HEK293 (cell line): ENCODE data around the gene CBX5.

Source experiments
- CTCF ChIP-seq: fragments of 450-650 bp; formaldehyde crosslinking; IDR thresholded peaks from 2 replicates; pipeline ENCODE4 v1.5.1; 2016; ENCODE audit warnings: missing biosample characterization, missing genetic modification characterization
- GFI1B ChIP-seq: fragments of 450-650 bp; formaldehyde crosslinking; IDR thresholded peaks from 2 replicates; pipeline ENCODE4 v1.5.1; 2016; ENCODE audit warnings: missing biosample characterization, missing genetic modification characterization
- GLIS1 ChIP-seq: fragments of 450-650 bp; formaldehyde crosslinking; IDR thresholded peaks from 2 replicates; pipeline ENCODE4 v1.5.1; 2016; ENCODE audit warnings: missing biosample characterization, missing genetic modification characterization
- IKZF3 ChIP-seq: fragments of 450-650 bp; IDR thresholded peaks from 2 replicates; pipeline ENCODE4 v1.5.0; 2018; ENCODE audit warnings: missing biosample characterization, mild to moderate bottlenecking, missing genetic modification characterization, moderate library complexity
- KLF7 ChIP-seq: fragments of 450-650 bp; formaldehyde crosslinking; IDR thresholded peaks from 2 replicates; pipeline ENCODE4 v1.5.1; 2016; ENCODE audit warnings: missing biosample characterization, missing genetic modification characterization, borderline replicate concordance
- PRDM2 ChIP-seq: fragments of 450-650 bp; formaldehyde crosslinking; IDR thresholded peaks from 2 replicates; pipeline ENCODE4 v1.5.1; 2016; ENCODE audit warnings: missing biosample characterization, missing genetic modification characterization, borderline replicate concordance
- RBAK ChIP-seq: fragments of 450-650 bp; formaldehyde crosslinking; IDR thresholded peaks from 2 replicates; pipeline ENCODE4 v1.5.1; 2016; ENCODE audit warnings: missing biosample characterization, missing genetic modification characterization
- REPIN1 ChIP-seq: fragments of 450-650 bp; formaldehyde crosslinking; IDR thresholded peaks from 2 replicates; pipeline ENCODE4 v1.5.1; 2017; ENCODE audit warnings: missing biosample characterization, missing genetic modification characterization, low read depth
- SETDB1 ChIP-seq: IDR thresholded peaks from one replicate; pipeline ENCODE4 v1.6.1; 2017; ENCODE audit warnings: mild to moderate bottlenecking, low read length, moderate library complexity, mixed read lengths; ENCODE audit not compliant: insufficient read length
- ZFP41 ChIP-seq: fragments of 450-650 bp; formaldehyde crosslinking; IDR thresholded peaks from 2 replicates; pipeline ENCODE4 v1.5.1; 2016; ENCODE audit warnings: missing biosample characterization, missing genetic modification characterization, borderline replicate concordance
- ZNF146 ChIP-seq: fragments of 450-650 bp; formaldehyde crosslinking; IDR thresholded peaks from 2 replicates; pipeline ENCODE4 v1.5.1; 2016; ENCODE audit warnings: missing biosample characterization, missing genetic modification characterization
- ZNF18 ChIP-seq: fragments of 450-650 bp; formaldehyde crosslinking; IDR thresholded peaks from 2 replicates; pipeline ENCODE4 v1.5.1; 2016; ENCODE audit warnings: missing biosample characterization, missing genetic modification characterization
- ZNF202 ChIP-seq: fragments of 450-650 bp; formaldehyde crosslinking; IDR thresholded peaks from 2 replicates; pipeline ENCODE4 v1.5.1; 2016; ENCODE audit warnings: missing biosample characterization, missing genetic modification characterization, borderline replicate concordance
- ZNF423 ChIP-seq: fragments of 450-650 bp; formaldehyde crosslinking; IDR thresholded peaks from 2 replicates; pipeline ENCODE4 v1.5.1; 2016; ENCODE audit warnings: missing biosample characterization, missing genetic modification characterization
- ZNF544 ChIP-seq: fragments of 450-650 bp; formaldehyde crosslinking; IDR thresholded peaks from 2 replicates; pipeline ENCODE4 v1.5.0; 2017; ENCODE audit warnings: missing biosample characterization, missing genetic modification characterization
- ZNF624 ChIP-seq: fragments of 450-650 bp; formaldehyde crosslinking; IDR thresholded peaks from 2 replicates; pipeline ENCODE4 v1.5.1; 2017; ENCODE audit warnings: missing biosample characterization, missing genetic modification characterization
- ZNF670 ChIP-seq: fragments of 450-650 bp; formaldehyde crosslinking; IDR thresholded peaks from 2 replicates; pipeline ENCODE4 v1.5.1; 2016; ENCODE audit warnings: missing biosample characterization, missing genetic modification characterization, low read depth
- ZNF692 ChIP-seq: fragments of 450-650 bp; formaldehyde crosslinking; IDR thresholded peaks from 2 replicates; pipeline ENCODE4 v1.5.1; 2016; ENCODE audit warnings: missing biosample characterization, missing genetic modification characterization
- ZNF701 ChIP-seq: fragments of 450-650 bp; formaldehyde crosslinking; IDR thresholded peaks from 2 replicates; pipeline ENCODE4 v1.5.1; 2016; ENCODE audit warnings: missing biosample characterization, missing genetic modification characterization
- ZNF747 ChIP-seq: fragments of 450-650 bp; formaldehyde crosslinking; IDR thresholded peaks from 2 replicates; pipeline ENCODE4 v1.5.1; 2016; ENCODE audit warnings: missing biosample characterization, missing genetic modification characterization
- ZSCAN30 ChIP-seq: fragments of 450-650 bp; IDR thresholded peaks from 2 replicates; pipeline ENCODE4 v1.5.1; 2018; ENCODE audit warnings: missing biosample characterization, mild to moderate bottlenecking, missing genetic modification characterization, moderate library complexity
- TF ChIP-seq, protein P1 (sequence below): fragments of 450-650 bp; formaldehyde crosslinking; IDR thresholded peaks from 2 replicates; pipeline ENCODE4 v1.5.1; 2016; ENCODE audit warnings: missing biosample characterization, missing genetic modification characterization
- TF ChIP-seq, protein P2 (sequence below): fragments of 450-650 bp; formaldehyde crosslinking; IDR thresholded peaks from 2 replicates; pipeline ENCODE4 v1.5.1; 2016; ENCODE audit warnings: missing biosample characterization, missing genetic modification characterization
- TF ChIP-seq, protein P3 (sequence below): fragments of 450-650 bp; formaldehyde crosslinking; IDR thresholded peaks from 2 replicates; pipeline ENCODE4; 2016; ENCODE audit warnings: missing biosample characterization, missing genetic modification characterization

CBX5 gene

DNA sequence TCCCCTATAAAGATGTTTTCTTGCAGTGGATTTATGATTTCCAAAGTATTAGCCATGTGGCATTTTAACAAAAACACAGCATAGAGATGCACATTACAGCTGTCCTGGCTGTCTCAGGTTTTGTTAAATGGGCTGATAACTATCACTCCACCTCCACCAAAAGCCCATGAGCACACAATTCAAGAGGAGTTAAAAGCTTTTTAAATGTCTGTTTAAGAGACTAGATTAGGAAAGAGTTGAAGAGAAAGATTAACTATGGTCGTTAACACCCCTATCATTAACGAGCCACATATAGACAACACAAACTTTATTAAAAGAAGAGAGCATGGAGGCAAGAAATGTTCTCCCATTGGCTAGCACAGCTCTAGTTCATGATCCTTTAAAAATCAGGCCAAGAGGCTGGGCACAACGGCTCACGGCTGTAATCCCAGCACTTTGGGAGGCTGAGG, 14.5 kb downstream of the CBX5 start (continued):
- TF ChIP-seq, protein P1, sequence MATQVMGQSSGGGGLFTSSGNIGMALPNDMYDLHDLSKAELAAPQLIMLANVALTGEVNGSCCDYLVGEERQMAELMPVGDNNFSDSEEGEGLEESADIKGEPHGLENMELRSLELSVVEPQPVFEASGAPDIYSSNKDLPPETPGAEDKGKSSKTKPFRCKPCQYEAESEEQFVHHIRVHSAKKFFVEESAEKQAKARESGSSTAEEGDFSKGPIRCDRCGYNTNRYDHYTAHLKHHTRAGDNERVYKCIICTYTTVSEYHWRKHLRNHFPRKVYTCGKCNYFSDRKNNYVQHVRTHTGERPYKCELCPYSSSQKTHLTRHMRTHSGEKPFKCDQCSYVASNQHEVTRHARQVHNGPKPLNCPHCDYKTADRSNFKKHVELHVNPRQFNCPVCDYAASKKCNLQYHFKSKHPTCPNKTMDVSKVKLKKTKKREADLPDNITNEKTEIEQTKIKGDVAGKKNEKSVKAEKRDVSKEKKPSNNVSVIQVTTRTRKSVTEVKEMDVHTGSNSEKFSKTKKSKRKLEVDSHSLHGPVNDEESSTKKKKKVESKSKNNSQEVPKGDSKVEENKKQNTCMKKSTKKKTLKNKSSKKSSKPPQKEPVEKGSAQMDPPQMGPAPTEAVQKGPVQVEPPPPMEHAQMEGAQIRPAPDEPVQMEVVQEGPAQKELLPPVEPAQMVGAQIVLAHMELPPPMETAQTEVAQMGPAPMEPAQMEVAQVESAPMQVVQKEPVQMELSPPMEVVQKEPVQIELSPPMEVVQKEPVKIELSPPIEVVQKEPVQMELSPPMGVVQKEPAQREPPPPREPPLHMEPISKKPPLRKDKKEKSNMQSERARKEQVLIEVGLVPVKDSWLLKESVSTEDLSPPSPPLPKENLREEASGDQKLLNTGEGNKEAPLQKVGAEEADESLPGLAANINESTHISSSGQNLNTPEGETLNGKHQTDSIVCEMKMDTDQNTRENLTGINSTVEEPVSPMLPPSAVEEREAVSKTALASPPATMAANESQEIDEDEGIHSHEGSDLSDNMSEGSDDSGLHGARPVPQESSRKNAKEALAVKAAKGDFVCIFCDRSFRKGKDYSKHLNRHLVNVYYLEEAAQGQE: no peak
- TF ChIP-seq RBAK (tag by site-specific recombination) (no peak), REPIN1 (tag by site-specific recombination) (no peak), ZFP41 (tag by site-specific recombination) (no peak), ZNF624 (tag by site-specific recombination) (no peak), ZNF18 (tag by site-specific recombination) (peak; percentile 55; the same call in 1 of the 2 replicates), ZNF670 (no peak), ZNF544 (no peak), IKZF3 (tag by site-specific recombination) (peak; percentile 77; the same call in 1 of the 2 replicates), ZNF701 (tag by site-specific recombination) (no peak), ZNF692 (tag by site-specific recombination) (no peak), GFI1B (tag by site-specific recombination) (no peak), GLIS1 (tag by site-specific recombination) (no peak), ZSCAN30 (tag by site-specific recombination) (no peak), SETDB1 (no peak), ZNF747 (tag by site-specific recombination) (no peak), ZNF146 (tag by site-specific recombination) (no peak), ZNF202 (tag by site-specific recombination) (no peak), CTCF (tag by site-specific recombination) (no peak), PRDM2 (tag by site-specific recombination) (no peak), KLF7 (tag by site-specific recombination) (no peak), ZNF423 (tag by site-specific recombination) (no peak)
- TF ChIP-seq, protein P2, sequence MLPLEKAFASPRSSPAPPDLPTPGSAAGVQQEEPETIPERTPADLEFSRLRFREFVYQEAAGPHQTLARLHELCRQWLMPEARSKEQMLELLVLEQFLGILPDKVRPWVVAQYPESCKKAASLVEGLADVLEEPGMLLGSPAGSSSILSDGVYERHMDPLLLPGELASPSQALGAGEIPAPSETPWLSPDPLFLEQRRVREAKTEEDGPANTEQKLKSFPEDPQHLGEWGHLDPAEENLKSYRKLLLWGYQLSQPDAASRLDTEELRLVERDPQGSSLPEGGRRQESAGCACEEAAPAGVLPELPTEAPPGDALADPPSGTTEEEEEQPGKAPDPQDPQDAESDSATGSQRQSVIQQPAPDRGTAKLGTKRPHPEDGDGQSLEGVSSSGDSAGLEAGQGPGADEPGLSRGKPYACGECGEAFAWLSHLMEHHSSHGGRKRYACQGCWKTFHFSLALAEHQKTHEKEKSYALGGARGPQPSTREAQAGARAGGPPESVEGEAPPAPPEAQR (tag by site-specific recombination): no peak
- TF ChIP-seq, protein P3, sequence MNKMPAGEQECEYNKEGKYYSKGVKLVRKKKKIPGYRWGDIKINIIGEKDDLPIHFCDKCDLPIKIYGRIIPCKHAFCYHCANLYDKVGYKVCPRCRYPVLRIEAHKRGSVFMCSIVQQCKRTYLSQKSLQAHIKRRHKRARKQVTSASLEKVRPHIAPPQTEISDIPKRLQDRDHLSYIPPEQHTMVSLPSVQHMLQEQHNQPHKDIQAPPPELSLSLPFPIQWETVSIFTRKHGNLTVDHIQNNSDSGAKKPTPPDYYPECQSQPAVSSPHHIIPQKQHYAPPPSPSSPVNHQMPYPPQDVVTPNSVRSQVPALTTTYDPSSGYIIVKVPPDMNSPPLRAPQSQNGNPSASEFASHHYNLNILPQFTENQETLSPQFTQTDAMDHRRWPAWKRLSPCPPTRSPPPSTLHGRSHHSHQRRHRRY: no peak
